Body of pancreas (tissue), 4 donors: Measurements from ENCODE around the gene CDKN3.

Experiments used
- CTCF ChIP-seq, 7 experiments: fragments of 450-650 bp in 4 of 7; fragments of 200-600 bp in 3 of 7; sonication (generic) in 3 of 7; IDR thresholded peaks; one replicate each; pipeline ENCODE4 v1.5.1; 2016 to 2019; ENCODE audit warnings: antibody characterized with exemption in 7 of 7
- POLR2A ChIP-seq, 3 donors: fragments of 450-650 bp; IDR thresholded peaks; one replicate each; pipeline ENCODE4 v1.6.1; 2016; ENCODE audit warnings: antibody characterized with exemption in 3 of 3, mild to moderate bottlenecking in 2 of 3

GRCh38 chr14:54396183-54396492 is 669 bp upstream of the CDKN3 start:
- TF ChIP-seq CTCF (IDR thresholded peaks at IDR 0.05) (no peak), POLR2A (IDR thresholded peaks at IDR 0.05) (no peak)
